Keratinocyte (primary cell): ENCODE measurements around the gene DYRK2. TPM values are rescaled to one million over a fixed set of nuclear protein-coding genes. Genes with fewer than 3 reads are reported as not detected.

Experiments used
- DNase-seq: peaks from one replicate; pipeline ENCODE4 v3.0.0-alpha.2; 2011; ENCODE audit warnings: low read depth, missing footprints, low spot score
- FAIRE-seq: peaks from 2 replicates; lab custom pipeline; 2011; peaks lifted over from hg19 to GRCh38; lab: Jason Lieb, UNC
- H2AFZ ChIP-seq: 2 replicates; pipeline ENCODE4 v1.6.0; 2012; ENCODE audit warnings: low read length, control low read depth, inconsistent platforms; ENCODE audit not compliant: control insufficient read depth
- H3K27ac ChIP-seq: 2 replicates; pipeline ENCODE4 v1.5.1; 2011; ENCODE audit warnings: low read length; ENCODE audit not compliant: control insufficient read depth, insufficient read depth
- H3K27me3 ChIP-seq: 3 replicates; pipeline ENCODE4 v1.6.0; 2011; ENCODE audit warnings: low read length; ENCODE audit not compliant: control insufficient read depth, insufficient read depth; ENCODE audit errors: extremely low read depth
- H3K36me3 ChIP-seq, 2 experiments: 2 replicates in 1 of 2; 3 replicates in 1 of 2; pipeline ENCODE4 v1.5.1; 2011; ENCODE audit warnings: low read length in 2 of 2, mild to moderate bottlenecking in 1 of 2; ENCODE audit not compliant: control insufficient read depth in 2 of 2, insufficient read depth in 2 of 2; ENCODE audit errors: extremely low read depth in 1 of 2
- H3K4me1 ChIP-seq: 3 replicates; pipeline ENCODE4 v1.5.1; 2011; ENCODE audit warnings: low read length; ENCODE audit not compliant: control insufficient read depth, insufficient read depth; ENCODE audit errors: extremely low read depth
- H3K4me2 ChIP-seq: 3 replicates; pipeline ENCODE4 v1.6.0; 2011; ENCODE audit warnings: low read depth, low read length; ENCODE audit not compliant: control insufficient read depth, insufficient read depth; ENCODE audit errors: extremely low read depth
- H3K4me3 ChIP-seq, 3 experiments: fragments of 200-600 bp in 1 of 3; sonication (generic) in 1 of 3; 2 replicates in 2 of 3; 3 replicates in 1 of 3; pipeline ENCODE4 v1.5.1; 2011 to 2016; ENCODE audit warnings: low read length in 3 of 3, mild to moderate bottlenecking in 3 of 3, control low read depth in 2 of 3, inconsistent platforms in 1 of 3, low read depth in 1 of 3, mixed read lengths in 1 of 3, mixed run types in 1 of 3, moderate library complexity in 1 of 3; ENCODE audit not compliant: control insufficient read depth in 2 of 3, insufficient read depth in 2 of 3; ENCODE audit errors: extremely low read depth in 1 of 3
- H3K79me2 ChIP-seq: 2 replicates; pipeline ENCODE4 v1.6.0; 2012; ENCODE audit warnings: low read length; ENCODE audit not compliant: control insufficient read depth, insufficient read depth
- H3K9ac ChIP-seq: 3 replicates; pipeline ENCODE4 v1.6.0; 2011; ENCODE audit warnings: low read length; ENCODE audit not compliant: control insufficient read depth, insufficient read depth; ENCODE audit errors: extremely low read depth
- H3K9me1 ChIP-seq: 3 replicates; pipeline ENCODE4 v1.6.0; 2011; ENCODE audit warnings: low read length; ENCODE audit not compliant: control insufficient read depth, insufficient read depth; ENCODE audit errors: extremely low read depth
- H3K9me3 ChIP-seq: 2 replicates; pipeline ENCODE4 v1.5.1; 2012; ENCODE audit warnings: low read depth, low read length; ENCODE audit not compliant: control insufficient read depth
- H4K20me1 ChIP-seq: 3 replicates; pipeline ENCODE4 v1.6.0; 2011; ENCODE audit warnings: low read length; ENCODE audit not compliant: control insufficient read depth, insufficient read depth; ENCODE audit errors: extremely low read depth
- EZH2 ChIP-seq: IDR thresholded peaks from one replicate; pipeline ENCODE4 v1.6.1; 2012; ENCODE audit warnings: inconsistent platforms, mild to moderate bottlenecking, low read length, moderate library complexity
- dilution Hi-C: fragments of 300-500 bp; cut with MboI; formaldehyde crosslinking; loops from one replicate; pipeline ENCODE4 v1.7.0; 2020; ENCODE audit warnings: low sequenced_read_pairs; ENCODE audit not compliant: extremely low pct_ligation_motif_present
- polyA plus RNA-seq, 5 experiments: library from polyadenylated mRNA; depleted of rRNA in 3 of 5; stranded (reverse) in 3 of 5; stranded (forward) in 1 of 5; unstranded in 1 of 5; fragments of >200 nt; gene quantifications; 1 replicate in 1 of 5; 2 replicates in 3 of 5; 3 replicates in 1 of 5; pipeline versions ENCODE4 v1.2.1 to v1.2.3, GENCODE V29; 2011 to 2012; ENCODE audit warnings: missing spikeins in 2 of 5, low read depth in 1 of 5, low replicate concordance in 1 of 5
- TF ChIP-seq, protein P1 (sequence below), 3 experiments: IDR thresholded peaks in 1 of 3; conservative IDR thresholded peaks in 1 of 3; optimal IDR thresholded peaks in 1 of 3; 2 replicates in 2 of 3; 3 replicates in 1 of 3; pipeline versions ENCODE3 to v1.5.1; 2011; ENCODE audit warnings: low read length in 3 of 3, mild to moderate bottlenecking in 3 of 3, moderate library complexity in 2 of 3, control low read depth in 1 of 3, inconsistent platforms in 1 of 3; ENCODE audit not compliant: insufficient read depth in 2 of 3; ENCODE audit errors: extremely low read depth in 1 of 3

Gene DYRK2
- polyA plus RNA-seq, 1 donor (not counting 4 experiments of a cell fraction or from before 2014, with no cell fraction given) = 22.7 TPM

DNA sequence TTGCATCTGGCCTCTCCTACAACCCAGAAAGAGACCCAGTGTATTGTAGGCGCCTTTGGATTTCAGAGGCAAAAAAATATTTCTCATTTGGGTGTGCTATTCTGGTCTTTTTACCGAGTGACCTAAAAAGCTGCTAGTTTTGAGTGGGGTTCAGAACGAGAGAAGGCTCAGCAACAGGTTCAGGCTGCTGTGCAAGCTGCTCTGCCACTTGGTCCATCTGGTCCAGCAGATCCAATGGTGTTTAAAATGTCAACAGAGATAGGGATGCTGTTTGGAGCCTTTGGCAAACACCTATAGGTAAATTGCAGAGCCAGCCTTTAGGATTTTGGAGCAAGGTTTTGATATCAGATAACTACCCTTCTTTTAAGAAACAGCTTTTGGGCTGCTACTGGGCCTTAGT lies 25.3 kb upstream of the DYRK2 start:
- no peaks in the 10 kb centered on the region for H4K20me1 ChIP-seq
- H3K79me2 ChIP-seq = no peaks in the 10 kb centered on the region
- H3K36me3 ChIP-seq = no peaks in the 10 kb centered on the region
- H3K9me1 ChIP-seq = no peaks in the 10 kb centered on the region
- DNase-seq = no peak
- FAIRE-seq = no peak
- dilution Hi-C loops = no loop called here
- TF ChIP-seq, protein P1, sequence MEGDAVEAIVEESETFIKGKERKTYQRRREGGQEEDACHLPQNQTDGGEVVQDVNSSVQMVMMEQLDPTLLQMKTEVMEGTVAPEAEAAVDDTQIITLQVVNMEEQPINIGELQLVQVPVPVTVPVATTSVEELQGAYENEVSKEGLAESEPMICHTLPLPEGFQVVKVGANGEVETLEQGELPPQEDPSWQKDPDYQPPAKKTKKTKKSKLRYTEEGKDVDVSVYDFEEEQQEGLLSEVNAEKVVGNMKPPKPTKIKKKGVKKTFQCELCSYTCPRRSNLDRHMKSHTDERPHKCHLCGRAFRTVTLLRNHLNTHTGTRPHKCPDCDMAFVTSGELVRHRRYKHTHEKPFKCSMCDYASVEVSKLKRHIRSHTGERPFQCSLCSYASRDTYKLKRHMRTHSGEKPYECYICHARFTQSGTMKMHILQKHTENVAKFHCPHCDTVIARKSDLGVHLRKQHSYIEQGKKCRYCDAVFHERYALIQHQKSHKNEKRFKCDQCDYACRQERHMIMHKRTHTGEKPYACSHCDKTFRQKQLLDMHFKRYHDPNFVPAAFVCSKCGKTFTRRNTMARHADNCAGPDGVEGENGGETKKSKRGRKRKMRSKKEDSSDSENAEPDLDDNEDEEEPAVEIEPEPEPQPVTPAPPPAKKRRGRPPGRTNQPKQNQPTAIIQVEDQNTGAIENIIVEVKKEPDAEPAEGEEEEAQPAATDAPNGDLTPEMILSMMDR (optimal IDR thresholded peaks at IDR 0.05 in 1 of 3, IDR thresholded peaks at IDR 0.05 in 1 of 3, conservative IDR thresholded peaks at IDR 0.05 in 1 of 3; ENCODE audit: extremely low read depth in 1 of 3, insufficient read depth in 2 of 3, low read length in 3 of 3) = no peak
- TF ChIP-seq EZH2 = no peak
- H3K9ac ChIP-seq = no peak overlapping the region
- no peak overlapping the region for H3K4me2 ChIP-seq
- no peaks in the 10 kb centered on the region for H3K27me3 ChIP-seq
- H3K9me3 ChIP-seq = no peaks in the 10 kb centered on the region
- H3K4me3 ChIP-seq = no peak overlapping the region
- no peak overlapping the region for H3K27ac ChIP-seq
- no peak overlapping the region for H2AFZ ChIP-seq
- H3K4me1 ChIP-seq = no peaks in the 10 kb centered on the region

DNA sequence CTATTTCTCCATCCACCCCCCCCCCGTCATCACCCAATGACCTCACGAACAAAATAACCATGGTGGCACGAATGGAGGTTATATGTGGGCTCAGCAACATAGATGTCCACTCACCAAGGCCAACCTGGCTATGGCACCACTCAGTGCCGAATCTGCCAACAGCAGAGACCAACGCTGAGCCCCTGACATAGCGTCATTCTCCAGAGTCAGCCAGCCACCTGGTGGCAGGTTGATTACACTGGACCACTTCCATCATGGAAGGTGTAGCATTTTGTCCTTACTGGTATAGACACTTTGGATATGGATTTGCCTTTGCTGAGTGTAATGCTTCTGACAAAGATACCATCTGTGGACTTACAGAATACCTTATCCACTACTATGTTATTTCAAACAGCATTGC lies 24.2 kb upstream of the DYRK2 start:
- H3K27me3 ChIP-seq = no peaks in the 10 kb centered on the region
- H3K9me3 ChIP-seq = no peaks in the 10 kb centered on the region
- TF ChIP-seq, protein P1 (optimal IDR thresholded peaks at IDR 0.05 in 1 of 3, IDR thresholded peaks at IDR 0.05 in 1 of 3, conservative IDR thresholded peaks at IDR 0.05 in 1 of 3; ENCODE audit: extremely low read depth in 1 of 3, insufficient read depth in 2 of 3, low read length in 3 of 3) = no peak
- no peak for DNase-seq
- FAIRE-seq = peak; percentile 17
- H2AFZ ChIP-seq = no peak overlapping the region
- H4K20me1 ChIP-seq = no peaks in the 10 kb centered on the region
- H3K4me1 ChIP-seq = no peaks in the 10 kb centered on the region
- H3K79me2 ChIP-seq = no peaks in the 10 kb centered on the region
- no peak overlapping the region for H3K4me2 ChIP-seq
- H3K9me1 ChIP-seq = no peaks in the 10 kb centered on the region
- dilution Hi-C loops = no loop called here
- H3K36me3 ChIP-seq = no peaks in the 10 kb centered on the region
- no peak overlapping the region for H3K27ac ChIP-seq
- H3K9ac ChIP-seq = no peak overlapping the region
- H3K4me3 ChIP-seq = no peak overlapping the region
